Stimulated activated CD4-positive, alpha-beta T cell treated with anti-CD3 and anti-CD28 coated beads, TNF-alpha, amount 100 ng/mL, for 24 hours (primary cell): ENCODE data around the gene GPR25.

Experiments used
- DNase-seq, 3 experiments: peaks; one replicate each; pipeline ENCODE4 v3.0.0-alpha.2; 2020; ENCODE audit warnings: low read depth in 3 of 3

GPR25 gene

GRCh38 chr1:200894712-200895442, 22.1 kb downstream of the GPR25 start, which contains the start of gene INAVA:
INAVA (plus strand) TSS chr1:200894900; CDS start chr1:200898401, 3,501 bp downstream.
- no peak for DNase-seq

GRCh38 chr1:200895443-200895789, 22.6 kb downstream of the GPR25 start:
- no peak for DNase-seq

- DNase-seq, result no peak
Observed at GRCh38 chr1:200895801-200896530, 23.2 kb downstream of the GPR25 start.

GRCh38 chr1:200896531-200897196, 23.9 kb downstream of the GPR25 start:
- DNase-seq, result no peak

GRCh38 chr1:200897259-200897658, 24.5 kb downstream of the GPR25 start:
- DNase-seq, result no peak

GRCh38 chr1:200899015-200899386, 26.2 kb downstream of the GPR25 start:
- no peak for DNase-seq

GRCh38 chr1:200899451-200899915, 26.7 kb downstream of the GPR25 start:
- DNase-seq, result no peak

- no peak for DNase-seq
Observed at GRCh38 chr1:200899954-200900867, 27.4 kb downstream of the GPR25 start.

- no peak for DNase-seq
Observed at GRCh38 chr1:200900877-200901276, 28.1 kb downstream of the GPR25 start.

- no peak for DNase-seq
Observed at GRCh38 chr1:200901350-200901749, 28.6 kb downstream of the GPR25 start.

- DNase-seq, result no peak
Observed at GRCh38 chr1:200901796-200902444, 29.1 kb downstream of the GPR25 start.

- DNase-seq, result no peak
Observed at GRCh38 chr1:200903793-200904192, 31.0 kb downstream of the GPR25 start.

- no peak for DNase-seq
Observed at GRCh38 chr1:200904772-200905171, 32.0 kb downstream of the GPR25 start.

GRCh38 chr1:200905411-200906052, 32.8 kb downstream of the GPR25 start:
- peak in 1 of 3 experiments; percentile 35 for DNase-seq

- no peak for DNase-seq
Observed at GRCh38 chr1:200906491-200906890, 33.7 kb downstream of the GPR25 start.

- DNase-seq, result no peak
Observed at GRCh38 chr1:200907611-200908097, 34.9 kb downstream of the GPR25 start.

- no peak for DNase-seq
Observed at GRCh38 chr1:200908191-200908868, 35.5 kb downstream of the GPR25 start.

- no peak for DNase-seq
Observed at GRCh38 chr1:200909071-200909470, 36.3 kb downstream of the GPR25 start.

GRCh38 chr1:200909757-200910239, 37.0 kb downstream of the GPR25 start:
- DNase-seq, result no peak

GRCh38 chr1:200911361-200911760, 38.6 kb downstream of the GPR25 start:
- no peak for DNase-seq
